ENCODE measurements around the gene CMTM7. TPM values are rescaled to one million over a fixed set of nuclear protein-coding genes. Genes with fewer than 3 reads are reported as not detected.
A peak's percentile ranks its signal among the peaks of the same experiment; 100 is the strongest.

The CMTM7 gene
- total RNA-seq, 1 donor from 2014 or later, result 71.4 TPM

DNA sequence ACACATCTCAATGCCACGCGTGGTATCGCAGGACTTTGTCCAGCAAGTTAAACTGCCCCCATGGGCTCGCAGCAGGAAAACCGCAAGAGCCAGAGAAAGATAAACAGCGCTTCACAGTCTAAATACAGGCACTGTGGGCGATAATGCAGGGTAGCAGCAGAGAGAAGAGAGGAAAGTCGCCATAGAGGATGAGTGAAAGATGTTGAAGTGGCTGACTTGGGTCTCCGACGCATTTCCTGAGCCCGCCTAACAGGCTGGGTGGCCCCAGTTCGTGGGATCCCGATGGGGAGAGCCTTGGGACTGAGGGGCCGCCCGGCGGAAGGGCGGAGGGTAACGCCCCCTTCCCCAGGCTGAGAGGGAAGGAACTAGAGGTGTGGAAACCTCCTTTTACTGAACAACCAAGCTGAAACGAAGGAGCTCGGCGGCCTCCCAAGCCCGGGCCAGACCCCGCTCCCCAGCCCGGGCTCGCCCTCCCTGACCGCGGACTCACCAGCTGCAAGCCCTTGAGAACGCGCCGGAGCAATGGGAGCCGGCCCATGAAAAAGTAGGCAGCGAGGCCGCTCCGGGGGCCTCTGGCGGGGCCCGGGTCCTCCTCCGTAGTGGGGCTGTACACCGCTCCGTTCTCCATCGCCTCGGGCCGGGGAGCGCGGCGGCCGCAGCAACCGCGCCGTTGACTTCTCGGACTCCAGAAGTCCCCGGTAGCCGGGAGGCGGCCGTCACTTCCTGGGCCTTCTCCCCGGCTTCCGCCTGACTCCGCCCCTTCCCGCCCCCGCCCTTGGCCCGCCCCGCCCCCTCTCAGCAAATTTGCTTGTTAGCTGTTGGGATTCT lies 110.7 kb downstream of the CMTM7 start, which contains the start of gene CMTM6:
TSS of gene CMTM6 (minus strand) at position 735 of the 828 bp plus-strand sequence. CDS start at position 628, 107 bp downstream.
- no peak for DNase-seq (ENCODE audit: low read depth)
- TF ChIP-seq CTCF (conservative IDR thresholded peaks at IDR 0.05; ENCODE audit: low read depth, low read length), result no peak
- peak within 1 kb of the TSS; percentile 95 for H3K4me3 ChIP-seq (ENCODE audit: low read depth, low read length)

GRCh38 chr3:32502946-32503286 lies 111.3 kb downstream of the CMTM7 start:
- DNase-seq (ENCODE audit: low read depth), result no peak
- TF ChIP-seq CTCF (conservative IDR thresholded peaks at IDR 0.05; ENCODE audit: low read depth, low read length), result no peak
- peak overlapping the region; percentile 95 for H3K4me3 ChIP-seq (ENCODE audit: low read depth, low read length)

Other genes with a start within 250 kb of the CMTM7 start
- gene CMTM8, start 153.2 kb upstream of the CMTM7 start, total RNA-seq, result 8.8 and 9.2 TPM in 2 replicates
- gene CMTM6, start 111.0 kb downstream of the CMTM7 start, total RNA-seq, result 73.1 and 135 TPM in 2 replicates
- gene DYNC1LI1, start 179.0 kb downstream of the CMTM7 start, total RNA-seq, result 40.6 and 44.9 TPM in 2 replicates

Data from epithelial cell of proximal tubule (primary cell).